MM.1S (cell line): ENCODE results near the gene OGFOD3.

Experiments used
- CTCF ChIP-seq: fragments of 300-600 bp; sonication (generic); IDR thresholded peaks from 2 replicates; pipeline ENCODE4 v1.5.1; 2016; ENCODE audit warnings: antibody characterized with exemption, low read length, mixed read lengths
- EZH2phosphoT487 ChIP-seq: fragments of 300-600 bp; sonication (generic); IDR thresholded peaks from 2 replicates; pipeline ENCODE4 v1.6.1; 2018; ENCODE audit warnings: antibody characterized with exemption, low read length

- no peak for TF ChIP-seq CTCF
- TF ChIP-seq EZH2phosphoT487 = no peak
Measured at GRCh38 chr17:82458885-82459424, 40.6 kb upstream of the OGFOD3 start.
